SKM-1 treated with dmso at 0.1 percent for 144 hours (cell line): ENCODE results near the gene TIGD3.
A peak's percentile ranks its signal among the peaks of the same experiment; 100 is the strongest.

Experiments used
- DNase-seq: peaks from one replicate; lab custom pipeline; 2025; ENCODE audit not compliant: unreplicated experiment; lab: John Stamatoyannopoulos, UW

Gene TIGD3

DNA sequence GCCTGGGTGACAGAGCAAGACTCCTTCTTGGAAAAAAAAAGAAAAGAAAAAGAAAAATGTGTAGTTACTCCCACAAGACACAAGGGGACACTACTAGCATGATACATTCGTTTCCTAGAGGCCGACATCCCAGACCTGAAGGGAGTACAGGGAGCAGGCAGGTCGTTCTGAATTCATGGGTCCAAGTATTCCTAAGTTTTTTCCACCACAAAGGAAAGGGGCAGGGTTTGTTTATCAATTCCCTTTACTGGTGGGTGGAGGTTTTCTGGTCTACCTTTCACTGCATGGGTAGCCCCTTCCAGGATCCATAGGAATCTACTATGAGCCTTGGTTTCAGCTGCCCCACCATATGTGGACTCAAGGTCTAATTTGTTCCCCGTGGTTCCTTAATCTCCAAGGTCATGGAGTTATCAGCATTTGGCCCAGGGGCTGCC is 11.8 kb downstream of the TIGD3 start:
- peak; percentile 87 for DNase-seq

DNA sequence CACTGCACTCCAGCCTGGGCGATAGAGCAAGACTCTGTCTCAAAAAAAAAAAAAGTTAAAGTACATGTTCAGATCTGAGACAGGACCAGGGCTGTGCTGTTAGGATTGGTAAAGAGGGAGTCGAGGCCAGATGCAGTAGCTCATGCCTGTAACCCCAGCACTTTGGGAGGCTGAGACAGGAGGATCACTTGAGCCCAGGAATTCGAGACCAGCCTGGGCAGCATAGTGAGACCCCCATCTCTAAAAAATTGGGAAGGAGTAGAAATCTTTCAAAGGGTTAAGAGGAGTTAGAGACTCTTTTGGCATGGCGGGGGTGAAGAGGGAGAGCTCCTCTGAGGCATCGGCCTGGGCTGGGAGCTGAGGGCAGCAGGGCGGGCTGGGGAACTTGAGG is 16.1 kb downstream of the TIGD3 start:
- DNase-seq, result no peak

DNA sequence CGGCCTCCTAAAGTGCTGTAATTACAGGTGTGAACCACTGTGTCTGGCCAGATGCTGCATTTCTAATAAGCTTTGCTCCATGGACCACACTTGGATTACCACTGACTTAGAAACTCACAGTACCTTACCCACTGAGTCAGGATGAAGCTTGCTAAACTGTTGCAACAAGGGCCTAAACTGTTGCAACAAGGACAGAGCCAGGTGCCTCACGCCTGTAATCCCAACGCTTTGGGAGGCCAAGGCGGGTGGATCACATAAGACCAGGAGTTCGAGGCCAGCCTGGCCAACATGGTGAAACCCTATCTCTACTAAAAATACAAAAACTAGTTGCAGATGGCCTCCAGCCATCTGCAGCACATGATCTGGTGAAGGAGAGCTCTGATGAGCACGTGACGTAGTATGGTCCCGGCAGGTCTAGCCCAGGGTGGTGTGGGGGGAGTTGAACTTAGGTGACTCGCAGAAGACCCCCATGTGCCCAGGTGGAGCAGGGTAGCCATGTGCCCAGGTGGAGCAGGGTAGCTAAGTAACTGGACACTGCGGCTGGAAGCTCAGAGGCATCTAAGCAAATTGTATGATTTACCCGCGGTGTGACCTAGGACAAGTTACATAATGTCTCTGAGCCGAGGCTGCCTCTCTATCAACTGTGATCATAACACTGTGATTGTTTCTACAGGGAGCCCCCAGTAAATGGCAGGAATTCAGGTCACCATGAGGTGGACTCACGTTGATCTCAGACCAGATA is 19.5 kb downstream of the TIGD3 start:
- no peak for DNase-seq

DNA sequence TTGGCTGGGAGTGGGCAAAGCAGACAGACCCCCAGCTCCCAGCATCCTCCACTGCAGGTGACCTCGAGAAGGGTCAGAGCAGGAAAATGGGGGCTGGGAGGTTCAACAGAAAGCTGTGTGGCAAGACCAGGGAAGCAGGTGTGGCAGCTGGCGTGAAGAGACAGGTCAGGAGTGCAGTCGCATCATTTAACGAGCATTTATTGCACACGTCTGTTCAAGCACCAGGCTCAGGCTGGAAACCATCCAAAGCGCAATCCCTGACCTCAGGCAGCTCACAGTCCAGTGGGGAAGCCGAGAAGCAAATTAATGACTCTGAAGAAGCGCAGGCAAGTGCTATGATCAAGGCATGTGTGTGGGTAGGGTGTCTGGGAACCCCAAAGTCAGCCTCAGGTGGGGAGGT is 20.5 kb downstream of the TIGD3 start:
- DNase-seq, result no peak

DNA sequence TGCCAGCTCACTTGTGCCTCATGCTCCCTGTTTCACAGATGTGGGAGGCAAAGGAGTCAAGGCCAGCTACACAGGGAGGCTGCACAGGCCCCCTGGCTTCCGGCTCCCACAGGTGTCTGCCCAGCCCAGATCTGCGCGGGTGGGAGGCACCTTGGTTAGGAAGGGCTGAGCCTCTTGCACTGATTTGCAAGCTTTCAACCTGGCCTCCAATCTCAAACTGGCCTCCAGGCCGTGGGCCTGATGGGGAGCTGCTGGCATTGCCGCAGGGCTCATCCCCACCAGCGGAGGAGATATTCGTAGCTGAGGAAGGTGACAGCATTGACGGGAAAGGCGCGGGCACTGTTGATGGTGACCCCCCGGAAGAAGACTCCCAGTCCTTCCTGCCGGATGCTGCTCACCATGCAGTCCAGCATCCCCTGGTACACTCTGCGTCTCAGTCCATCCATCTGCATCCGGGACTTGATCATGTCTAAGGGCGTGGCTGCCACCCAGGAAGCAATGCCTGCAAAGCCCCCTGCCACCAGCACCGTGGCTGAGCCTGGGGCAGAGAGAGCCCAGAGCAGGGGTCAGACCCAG is 21.7 kb downstream of the TIGD3 start:
- DNase-seq, result no peak

DNA sequence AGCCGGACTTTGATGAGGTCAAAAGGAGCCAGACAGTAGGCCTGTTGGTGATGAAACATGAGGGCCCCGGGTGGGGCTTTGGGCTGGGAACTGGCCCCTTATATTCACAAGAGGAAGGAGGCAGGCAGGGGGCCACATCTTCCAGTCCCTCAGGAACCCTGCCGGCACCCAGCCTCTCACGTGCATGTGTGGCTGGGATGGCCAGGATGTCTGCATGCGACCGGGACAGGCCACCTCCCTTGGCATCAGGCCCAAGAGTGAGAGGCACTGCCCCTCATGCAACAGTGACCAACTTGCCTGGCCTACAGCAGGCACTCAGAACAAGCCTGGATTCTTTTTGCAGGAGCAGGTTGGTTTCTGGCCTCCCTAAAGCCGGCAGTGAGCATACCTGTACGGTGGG is 22.5 kb downstream of the TIGD3 start:
- no peak for DNase-seq

DNA sequence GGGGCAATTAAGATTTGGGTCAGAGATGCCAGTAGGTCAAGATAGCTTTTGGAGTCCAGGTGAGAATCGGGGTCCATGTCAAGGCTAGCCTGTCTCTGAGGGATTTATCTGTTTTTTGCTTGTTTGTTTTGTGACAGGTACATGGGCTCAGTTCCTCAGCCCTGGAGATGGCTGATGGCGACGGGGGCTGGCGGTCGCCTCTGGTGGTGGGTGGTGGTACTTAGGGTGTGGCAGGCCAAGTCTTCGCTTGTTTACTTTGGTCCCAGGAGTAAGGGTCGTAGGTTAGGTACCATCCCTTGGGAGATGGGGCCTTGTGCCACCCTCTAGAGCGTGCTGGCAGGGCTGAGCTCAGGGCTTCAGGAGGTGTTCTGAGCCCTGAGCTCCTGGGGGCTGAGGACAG is 23.2 kb downstream of the TIGD3 start:
- no peak for DNase-seq

DNA sequence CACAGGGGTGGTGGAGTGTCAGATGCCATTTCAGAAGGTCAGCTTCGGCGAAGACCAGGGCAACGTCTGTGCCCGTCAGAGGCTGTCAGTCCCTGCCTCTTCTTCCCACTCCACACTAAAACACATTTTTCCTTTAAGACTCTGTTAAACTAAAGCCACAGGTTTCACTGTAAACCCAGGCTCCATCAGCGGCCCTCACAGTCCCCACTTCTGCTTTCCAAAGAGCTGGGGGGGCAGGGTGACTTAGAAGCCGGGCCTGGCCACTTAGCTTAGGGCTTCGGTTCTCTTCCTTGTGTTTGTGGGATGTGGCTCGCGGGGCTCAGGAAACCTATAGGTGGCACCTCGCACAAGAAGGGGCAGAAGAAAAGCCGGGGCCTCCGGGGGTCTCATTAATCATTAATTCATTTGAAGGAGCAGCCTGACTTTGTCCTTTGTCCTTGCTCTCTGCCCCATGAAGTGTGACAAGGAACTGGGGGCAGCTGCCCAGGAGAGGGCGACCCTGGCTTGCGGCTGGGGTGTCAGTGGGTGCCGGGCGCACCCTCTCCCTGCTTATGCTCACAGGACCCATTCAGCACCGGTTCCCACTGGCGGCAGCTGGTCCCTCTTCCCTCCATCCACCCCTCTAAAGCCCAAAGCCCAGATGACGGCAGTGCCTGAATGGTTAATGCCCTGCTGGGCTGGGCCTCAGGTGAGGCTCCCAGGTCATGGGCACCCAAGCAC is 23.8 kb downstream of the TIGD3 start:
- DNase-seq, result peak; percentile 87

DNA sequence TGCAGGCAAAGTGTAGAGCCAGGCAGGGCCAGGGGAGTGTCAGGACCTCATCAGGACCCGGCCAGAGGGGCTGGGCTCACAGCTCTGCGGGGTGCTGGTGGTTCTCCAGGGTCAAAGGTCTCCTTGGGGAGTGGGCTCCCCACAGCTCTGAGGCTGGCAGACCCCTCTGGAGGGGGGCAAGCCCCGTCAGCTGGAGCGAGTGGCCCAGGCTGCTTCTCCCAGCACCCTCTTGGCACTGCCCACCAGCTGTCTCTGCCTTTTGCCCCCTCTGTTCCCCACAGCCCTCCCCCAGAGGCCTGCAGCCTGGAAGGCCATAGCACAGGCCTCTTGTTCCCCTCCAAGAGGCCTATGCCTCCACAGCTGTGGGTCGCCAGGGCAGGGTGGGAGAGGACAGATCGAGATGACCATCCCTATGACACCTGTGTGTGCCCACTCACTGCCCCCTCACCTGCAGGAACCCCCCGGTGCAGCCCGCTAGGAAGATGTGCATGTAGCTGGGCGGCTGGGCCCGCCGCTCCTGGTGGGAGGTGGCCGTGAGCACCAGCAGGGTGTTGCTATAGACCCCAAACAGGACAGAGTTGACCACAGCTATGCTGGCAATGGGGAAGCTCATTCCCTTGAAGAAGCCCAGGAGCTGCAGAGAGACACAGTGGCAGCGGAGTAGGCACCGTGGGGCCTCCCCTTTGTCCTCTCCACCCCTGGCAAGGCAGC is 24.5 kb downstream of the TIGD3 start:
- no peak for DNase-seq

DNA sequence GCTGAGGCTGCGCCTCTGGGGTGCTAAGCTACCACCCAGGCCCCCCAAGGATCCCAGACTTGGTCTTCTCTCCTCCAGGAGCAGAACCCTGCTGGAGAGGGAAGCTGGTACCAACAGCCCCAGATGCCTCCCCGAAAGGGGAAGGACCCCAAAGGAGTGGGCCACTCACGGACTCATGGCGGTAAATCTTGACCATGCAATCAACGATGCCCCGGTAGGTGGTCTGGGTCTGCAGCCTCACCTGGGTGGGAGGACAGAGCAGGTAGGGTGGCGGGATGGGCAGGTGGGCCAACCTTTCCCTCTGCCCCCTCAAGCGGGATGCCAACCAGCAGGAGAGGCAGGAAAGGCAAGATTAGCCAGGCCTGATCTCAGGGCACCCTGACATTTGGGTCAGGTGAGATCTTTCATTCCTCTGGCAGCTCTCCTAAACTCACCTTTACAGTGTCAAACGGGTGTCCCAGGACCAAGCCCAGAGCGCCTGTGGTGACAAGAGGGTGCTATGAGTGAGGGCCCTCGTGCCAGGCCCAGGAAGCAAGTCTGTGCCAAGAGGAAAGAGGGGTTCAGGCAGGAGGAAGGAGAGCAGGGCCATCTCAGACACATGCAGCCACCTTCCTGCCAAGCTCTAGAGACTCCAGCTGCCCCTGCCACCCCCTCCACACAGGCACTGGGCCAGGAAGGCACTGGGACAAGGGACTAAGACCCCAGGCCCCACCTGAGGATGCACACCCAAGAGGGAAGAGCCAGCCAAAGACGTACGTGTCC is 25.3 kb downstream of the TIGD3 start:
- no peak for DNase-seq

DNA sequence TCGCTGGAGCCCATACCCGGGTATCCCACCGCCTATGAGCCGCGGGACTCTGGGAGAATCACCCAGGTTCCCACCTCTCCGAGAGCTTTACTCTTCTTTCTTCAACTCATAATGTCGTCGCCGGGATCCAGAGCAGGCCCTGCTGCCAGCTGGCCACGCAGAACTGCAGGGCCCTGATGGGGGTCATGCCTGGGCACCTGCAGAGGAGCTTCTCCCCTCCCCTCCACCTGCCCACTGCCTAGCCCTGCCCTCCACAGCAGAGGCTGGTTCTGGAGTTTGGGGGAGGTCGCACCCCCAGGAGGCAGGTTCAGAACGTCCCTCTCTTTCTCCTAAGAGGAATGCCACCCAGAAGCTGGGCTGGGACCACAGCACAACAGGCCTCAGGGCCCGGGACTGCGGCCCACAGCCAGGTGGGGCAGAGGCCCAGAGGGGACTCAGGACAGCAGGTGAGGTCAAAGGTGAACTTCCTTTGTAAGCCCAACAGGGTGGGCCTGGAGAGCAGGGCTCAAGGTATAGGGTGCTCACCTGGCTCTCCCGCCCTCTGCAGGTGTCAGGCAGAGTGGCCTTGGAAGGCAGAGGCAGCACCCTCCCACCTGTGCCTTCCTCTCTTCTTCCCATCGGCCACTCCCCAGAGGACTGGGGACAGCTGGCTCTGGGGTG is 26.0 kb downstream of the TIGD3 start:
- DNase-seq, result no peak

DNA sequence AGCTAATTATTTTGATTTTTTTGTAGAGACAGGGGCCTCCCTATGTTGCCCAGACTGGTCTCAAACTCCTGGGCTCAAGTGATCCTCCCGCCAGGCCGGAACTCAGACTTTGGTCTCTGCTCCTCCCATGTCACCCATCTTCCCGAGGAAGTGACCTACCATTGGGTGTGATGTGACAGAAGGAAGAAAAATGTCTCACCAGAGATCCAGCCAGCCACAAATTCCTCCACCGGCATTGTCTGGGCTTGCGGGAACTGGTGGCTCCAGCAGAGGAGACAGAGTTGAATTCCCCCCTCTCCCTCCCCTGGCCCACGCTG is 27.1 kb downstream of the TIGD3 start:
- no peak for DNase-seq

DNA sequence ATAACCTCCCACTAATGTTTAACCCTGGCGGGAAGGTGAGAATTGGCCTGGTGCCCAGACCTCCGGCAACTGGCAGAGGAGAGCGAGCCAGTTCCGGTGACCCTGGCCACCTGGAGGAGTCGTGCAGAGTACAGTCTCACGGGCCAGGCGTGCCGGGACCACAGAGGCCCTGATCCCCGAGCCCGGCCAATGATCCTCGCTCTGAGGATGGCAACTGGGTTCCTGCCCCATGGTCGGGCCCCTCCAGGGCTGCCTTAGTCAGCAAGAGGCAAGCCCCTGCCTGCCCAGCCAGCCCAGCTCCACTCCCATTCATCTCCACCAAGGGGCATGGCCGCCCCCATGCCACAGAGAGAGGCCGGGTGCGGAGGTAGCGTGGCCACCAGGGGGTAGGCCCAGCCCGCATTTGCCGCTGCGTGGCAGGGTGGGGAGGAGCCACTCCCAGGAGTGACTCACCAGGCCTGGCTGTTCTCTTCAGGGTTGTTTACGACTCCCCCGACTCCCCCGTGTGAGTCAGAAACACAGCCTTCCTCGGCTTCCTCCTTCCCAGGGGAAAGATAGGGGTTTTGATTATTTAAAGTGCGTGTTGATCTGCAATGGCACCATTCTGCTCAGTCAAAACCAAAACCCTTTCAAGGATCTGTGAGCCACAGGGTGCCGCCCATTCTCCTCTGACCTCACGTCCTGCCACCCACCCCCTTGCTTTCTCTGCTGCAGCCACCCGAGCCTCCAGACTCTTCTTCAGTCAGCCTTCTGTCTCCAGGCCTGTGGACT is 27.7 kb downstream of the TIGD3 start, which contains the start of gene SLC25A45:
TSS of gene SLC25A45 (minus strand) at position 614 of the 771 bp plus-strand sequence. CDS start 695 bp downstream, outside the sequence.
- peak; percentile 79 for DNase-seq

DNA sequence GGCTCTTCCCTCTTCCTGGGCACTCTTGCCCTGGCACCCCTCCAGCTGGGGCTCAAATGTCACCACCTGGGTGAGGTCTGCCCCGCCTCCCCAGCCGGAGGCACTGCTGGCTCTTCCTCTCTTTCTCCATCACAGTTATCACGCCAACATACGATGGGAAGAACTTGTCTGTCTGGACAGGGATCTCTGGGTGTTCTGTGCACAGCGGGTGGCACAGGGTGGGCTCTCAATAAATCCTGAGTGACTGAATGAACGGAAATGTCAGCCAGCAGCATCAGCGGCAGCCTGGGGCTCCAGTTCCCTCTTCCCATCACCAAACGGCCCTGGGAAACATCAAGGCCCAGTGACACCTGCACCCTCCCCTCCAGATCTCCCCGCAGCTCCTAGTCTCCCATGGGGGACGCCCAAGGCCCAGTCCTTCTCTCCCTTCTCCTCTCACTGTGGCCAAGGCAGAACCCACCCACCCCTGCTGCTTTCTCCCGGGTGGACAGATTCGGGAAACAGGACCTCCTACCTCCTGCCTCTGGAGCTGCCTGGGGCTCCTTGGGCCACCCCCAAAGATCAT is 28.3 kb downstream of the TIGD3 start:
- no peak for DNase-seq

DNA sequence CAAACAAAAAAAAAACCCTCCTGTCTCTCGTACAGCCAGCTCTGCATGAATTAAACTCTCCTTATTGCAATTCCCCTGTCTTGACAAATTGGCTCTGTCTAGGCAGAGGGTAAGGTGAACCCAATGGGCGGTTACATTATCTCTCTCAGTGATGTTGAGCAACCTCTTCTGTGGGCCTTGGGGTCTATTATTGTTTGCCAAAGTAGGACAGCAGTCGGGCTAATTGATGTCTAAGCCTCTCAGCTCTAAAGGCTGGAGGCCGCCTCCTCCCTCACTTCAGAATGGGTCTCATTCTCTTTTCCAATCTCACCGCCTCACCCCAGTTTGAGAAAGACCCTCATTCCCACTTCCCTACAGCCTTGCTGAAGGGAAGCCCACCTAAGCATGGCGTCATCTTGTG is 29.2 kb downstream of the TIGD3 start:
- DNase-seq, result no peak

DNA sequence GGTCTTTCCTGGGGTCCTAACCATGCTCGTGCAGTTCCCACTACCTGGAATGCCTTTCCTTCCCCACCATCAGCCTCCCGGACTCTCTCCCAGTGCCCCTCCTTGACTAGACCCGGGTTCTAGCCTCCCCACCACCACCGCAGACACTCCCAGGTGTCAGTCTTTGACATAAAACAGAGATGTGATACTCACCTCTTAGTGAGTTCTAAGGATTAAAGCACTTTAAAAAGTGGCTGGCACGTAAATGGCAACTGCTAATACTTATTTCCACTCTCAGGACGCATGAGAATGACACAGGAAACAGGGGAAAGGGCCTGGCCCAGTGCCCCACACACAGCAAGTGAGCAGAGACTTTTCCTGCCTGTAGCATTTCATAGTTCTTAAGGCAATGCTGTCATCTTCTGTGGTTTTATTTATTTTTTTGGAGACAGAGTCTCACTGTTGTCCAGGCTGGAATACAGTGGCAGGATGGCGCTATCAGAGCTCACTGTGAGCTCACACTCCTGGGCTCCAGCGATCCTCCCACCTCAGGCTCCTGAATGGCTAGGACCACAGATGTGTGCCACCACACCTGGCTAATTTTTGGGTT is 29.8 kb downstream of the TIGD3 start:
- DNase-seq, result no peak

DNA sequence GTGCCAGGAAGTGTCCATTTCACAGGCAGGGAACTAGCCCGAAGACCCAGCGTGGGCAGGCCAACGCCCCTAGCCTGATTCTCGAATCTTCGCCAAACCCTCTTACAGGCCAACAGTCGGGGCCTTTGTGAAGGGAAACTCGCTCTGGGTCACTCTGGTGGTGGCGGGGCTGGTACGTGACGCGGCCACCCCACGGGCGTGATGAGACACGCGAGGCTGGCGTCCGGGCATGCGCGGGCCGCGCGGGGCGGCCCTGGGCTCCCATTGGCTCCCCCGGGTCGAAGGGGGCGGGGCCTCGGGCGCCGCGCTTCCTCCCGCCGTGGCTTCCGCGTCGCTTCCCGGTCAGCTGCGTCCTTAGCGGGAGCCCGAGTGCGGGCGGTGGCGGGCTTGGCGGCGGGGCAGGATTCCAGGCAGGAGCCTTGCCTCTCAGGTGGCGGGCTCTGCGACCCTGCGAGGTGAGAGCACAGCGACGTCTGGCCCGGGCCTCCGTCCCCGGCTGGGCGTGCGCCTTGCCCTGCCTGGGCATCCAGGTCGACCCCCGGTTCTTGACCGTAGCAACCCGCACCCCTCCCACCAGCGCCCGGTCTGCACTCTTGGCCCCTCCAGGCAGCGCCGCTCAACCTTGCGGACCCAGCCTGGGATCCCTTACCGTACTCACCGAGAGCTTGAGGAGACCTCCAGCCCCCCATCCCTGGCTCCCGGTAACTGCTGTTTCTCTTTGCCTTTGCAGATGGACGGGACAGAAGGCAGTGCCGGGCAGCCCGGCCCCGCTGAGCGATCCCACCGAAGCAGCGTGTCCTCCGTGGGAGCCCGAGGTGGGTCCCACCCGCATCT is 32.0 kb downstream of the TIGD3 start, which contains the start of gene FRMD8:
TSS of gene FRMD8 (plus strand) at position 331 of the 834 bp plus-strand sequence. CDS start at position 731, 400 bp downstream.
- DNase-seq, result peak; percentile 68

DNA sequence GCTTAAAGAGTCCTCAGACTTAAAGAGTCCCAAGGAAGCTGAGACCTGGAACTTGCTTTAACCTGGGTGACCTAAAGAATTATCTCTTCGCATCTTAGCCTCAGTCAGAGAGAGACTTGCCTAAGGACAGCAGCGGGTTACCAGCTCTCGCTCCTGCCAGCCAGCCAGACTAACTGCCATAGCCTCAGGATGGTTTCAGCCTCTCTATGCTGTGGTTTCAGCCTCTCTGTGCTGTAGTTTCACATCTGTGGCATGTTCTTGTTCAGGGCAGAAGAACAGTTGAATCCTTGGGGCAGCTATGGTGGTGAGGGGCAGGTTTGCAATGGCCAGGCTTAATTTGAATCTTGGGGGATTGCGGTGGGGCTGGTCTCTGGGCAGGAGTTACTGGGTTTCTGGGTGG is 34.2 kb downstream of the TIGD3 start:
- no peak for DNase-seq
